Hair follicle dermal papilla cell (primary cell): ENCODE measurements around the gene CARD19. TPM values are rescaled to one million over a fixed set of nuclear protein-coding genes. Genes with fewer than 3 reads are reported as not detected.

Experiments
- total RNA-seq: library from RNA; depleted of rRNA; stranded (reverse); fragments of >200 nt; gene quantifications from 2 replicates; pipeline ENCODE4 v1.2.3, GENCODE V29; 2012

The CARD19 gene
- 41.2 and 44.4 TPM in 2 replicates for total RNA-seq

GRCh38 chr9:93096131-93096802, at the start of gene CARD19:
Gene CARD19 (plus strand): TSS chr9:93096217. CDS start chr9:93096346, 129 bp downstream.

GRCh38 chr9:93058355-93059010, 37.5 kb upstream of the CARD19 start, which contains the start of gene SUSD3:
Gene SUSD3 (plus strand): TSS chr9:93058701. CDS start chr9:93058743, 42 bp downstream.

GRCh38 chr9:93134015-93134739, 38.2 kb downstream of the CARD19 start, which contains the start of gene NINJ1:
Gene NINJ1 (minus strand): TSS chr9:93134251. CDS start chr9:93134217, 34 bp downstream.

Other genes with a start within 250 kb of the CARD19 start
- 16.3 and 17.5 TPM in 2 replicates for gene ZNF484, start 218.2 kb upstream of the CARD19 start, total RNA-seq
- 0.12 and 0.16 TPM in 2 replicates for gene FGD3, start 148.7 kb upstream of the CARD19 start, total RNA-seq
- gene SUSD3, start 37.5 kb upstream of the CARD19 start, total RNA-seq, result not detected in 2 replicates
- 6.7 and 13.5 TPM in 2 replicates for gene NINJ1, start 38.0 kb downstream of the CARD19 start, total RNA-seq
- gene WNK2, start 87.9 kb downstream of the CARD19 start, total RNA-seq, result not detected in 2 replicates